ENCODE results near the gene DCAF11. TPM values are rescaled to one million over a fixed set of nuclear protein-coding genes. Genes with fewer than 3 reads are reported as not detected.

DCAF11 gene
- total and polyA plus RNA-seq, 2 donors (not counting 1 experiment from before 2014, with no cell fraction given), result 64.5 to 96.3 TPM

DNA sequence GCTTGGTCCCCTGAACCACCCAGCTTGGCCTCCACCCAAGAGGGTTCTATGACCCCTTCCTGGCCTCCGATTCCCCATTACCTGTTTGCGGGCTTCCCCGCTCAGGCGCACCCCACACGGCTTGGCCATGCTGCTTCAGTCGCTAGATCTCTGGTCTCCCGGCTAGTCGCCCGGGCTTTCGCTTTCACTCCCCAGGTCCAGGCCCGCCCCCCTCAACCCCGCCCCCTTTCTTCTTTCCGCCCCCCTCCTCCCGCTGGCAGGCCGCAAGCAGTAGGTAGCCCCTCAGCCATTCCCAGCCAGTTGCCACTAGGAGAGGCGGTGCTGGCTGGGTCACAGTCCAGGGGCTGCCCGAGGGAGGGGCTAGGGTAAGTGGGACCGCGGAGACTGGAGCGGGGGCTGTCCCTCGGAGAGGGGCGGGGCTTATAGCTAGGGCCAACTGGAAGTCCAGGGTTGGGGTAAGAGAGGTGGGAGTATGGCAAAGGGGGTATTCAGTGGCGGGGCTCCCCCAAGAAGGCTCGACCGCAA lies 31.9 kb downstream of the DCAF11 start, which contains the start of gene PSME2:
PSME2 (minus strand) TSS at position 158 of the 525 bp plus-strand sequence; CDS start at position 129, 29 bp downstream.
- ATAC-seq (ENCODE audit: low read depth) (peak; percentile 72), DNase-seq (peak; percentile 93)
- ChIA-PET CTCF (interaction anchor here (0.6 to 6.2 kb wide), 15 partner anchors 8 to 586 kb away, joined by 3 to 62 read pairs (median 5); partner anchors contain the start of genes DCAF11, IRF9, MDP1 and NRL), POLR2A (interaction anchor here (0.6 to 4.1 kb wide), 16 partner anchors 8 to 285 kb away, joined by 3 to 43 read pairs (median 4); partner anchors contain the start of genes CHMP4A, DCAF11, IRF9 and NRL)
- Histone ChIP-seq H4K20me1 (ENCODE audit: control insufficient read depth, insufficient read depth, low read length, poor library complexity, severe bottlenecking) (peaks cover 42% of the 10 kb centered on the region), H3K36me3 (replicated peaks in 1 of 2; ENCODE audit: control extremely low read depth in 1 of 2, control insufficient read depth in 1 of 2, extremely low read depth in 1 of 2, insufficient read depth in 2 of 2, low read length in 1 of 2) (peaks cover 2 to 52% of the 10 kb centered on the region in 2 experiments), H3K4me1 (ENCODE audit: control insufficient read depth in 2 of 2, insufficient read depth in 2 of 2, low read length in 2 of 2) (peaks cover 25 to 40% of the 10 kb centered on the region in 2 donors), H3K27me3 (replicated peaks in 1 of 4; ENCODE audit: control extremely low read depth in 1 of 4, control insufficient read depth in 3 of 4, insufficient read depth in 4 of 4, low read length in 3 of 4) (no peaks in the 10 kb centered on the region), H3K27ac (ENCODE audit: low read length in 2 of 2) (peak within 1 kb of the TSS; percentile 77 to 90), H3K4me3 (ENCODE audit: control extremely low read depth in 1 of 5, extremely low read depth in 1 of 5, insufficient read depth in 1 of 5, low read depth in 2 of 5, low read length in 4 of 5) (peak within 1 kb of the TSS; percentile 83 to 95 (median 94)), H3K79me2 (ENCODE audit: control insufficient read depth, insufficient read depth, low read length) (peaks cover 80% of the 10 kb centered on the region), H3K9me3 (ENCODE audit: control extremely low read depth in 1 of 3, control insufficient read depth in 2 of 3, insufficient read depth in 1 of 3, low read length in 2 of 3) (no peaks in the 10 kb centered on the region), H3K9ac (ENCODE audit: low read length) (peak within 1 kb of the TSS; percentile 83), H3K4me2 (replicated peaks; ENCODE audit: low read depth, low read length, poor library complexity, severe bottlenecking) (peak within 1 kb of the TSS; percentile 90), H2AFZ (ENCODE audit: insufficient read depth, low read depth, low read length, poor library complexity, severe bottlenecking) (peak within 1 kb of the TSS; percentile 83)
- TF ChIP-seq EZH2 (IDR thresholded peaks at IDR 0.05; ENCODE audit: borderline replicate concordance, insufficient read depth, low read depth, low read length, poor library complexity, severe bottlenecking), result no peak
- TF ChIP-seq, protein P1, sequence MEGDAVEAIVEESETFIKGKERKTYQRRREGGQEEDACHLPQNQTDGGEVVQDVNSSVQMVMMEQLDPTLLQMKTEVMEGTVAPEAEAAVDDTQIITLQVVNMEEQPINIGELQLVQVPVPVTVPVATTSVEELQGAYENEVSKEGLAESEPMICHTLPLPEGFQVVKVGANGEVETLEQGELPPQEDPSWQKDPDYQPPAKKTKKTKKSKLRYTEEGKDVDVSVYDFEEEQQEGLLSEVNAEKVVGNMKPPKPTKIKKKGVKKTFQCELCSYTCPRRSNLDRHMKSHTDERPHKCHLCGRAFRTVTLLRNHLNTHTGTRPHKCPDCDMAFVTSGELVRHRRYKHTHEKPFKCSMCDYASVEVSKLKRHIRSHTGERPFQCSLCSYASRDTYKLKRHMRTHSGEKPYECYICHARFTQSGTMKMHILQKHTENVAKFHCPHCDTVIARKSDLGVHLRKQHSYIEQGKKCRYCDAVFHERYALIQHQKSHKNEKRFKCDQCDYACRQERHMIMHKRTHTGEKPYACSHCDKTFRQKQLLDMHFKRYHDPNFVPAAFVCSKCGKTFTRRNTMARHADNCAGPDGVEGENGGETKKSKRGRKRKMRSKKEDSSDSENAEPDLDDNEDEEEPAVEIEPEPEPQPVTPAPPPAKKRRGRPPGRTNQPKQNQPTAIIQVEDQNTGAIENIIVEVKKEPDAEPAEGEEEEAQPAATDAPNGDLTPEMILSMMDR (IDR thresholded peaks at IDR 0.05), result no peak
- Mint-ChIP-seq H3K4me1 (peaks cover 56% of the 10 kb centered on the region), H3K27me3 (no peaks in the 10 kb centered on the region), H3K9me3 (ENCODE audit: insufficient read depth) (no peaks in the 10 kb centered on the region), H3K4me3 (peak within 1 kb of the TSS; percentile 95), H3K27ac (peak within 1 kb of the TSS; percentile 95)
- WGBS (ENCODE audit: insufficient coverage), result 0% methylated on average over 15 of the region's 25 CpGs
- intact Hi-C loops (cut with micrococcal nuclease), result loop anchor here (1.0 to 10.0 kb wide), 7 partner anchors 10 to 1052 kb away; partner anchors contain the start of genes ACIN1, C14orf119, GMPR2 and IPO4
